K562 (cell line): ENCODE data around the gene VAT1L. TPM values are rescaled to one million over a fixed set of nuclear protein-coding genes. Genes with fewer than 3 reads are reported as not detected.

ENCODE experiments used
- BRCA1 ChIP-seq, 2 experiments: fragments of 450-650 bp in 1 of 2; sonication (generic) in 1 of 2; formaldehyde crosslinking in 1 of 2; IDR thresholded peaks; 2 replicates each; pipeline versions ENCODE4 v1.5.0 to v1.6.1; 2017 to 2020; ENCODE audit warnings: mild to moderate bottlenecking in 1 of 2, missing genetic modification reagents in 1 of 2
- ELK3 ChIP-seq: fragments of 450-650 bp; formaldehyde crosslinking; IDR thresholded peaks from 2 replicates; pipeline ENCODE4 v1.4.0; 2020; ENCODE audit warnings: mild to moderate bottlenecking
- FOXK1 ChIP-seq: sonication (generic); formaldehyde crosslinking; IDR thresholded peaks from 2 replicates; pipeline ENCODE4 v1.8.0; 2022; ENCODE audit warnings: missing genetic modification reagents, mild to moderate bottlenecking, borderline replicate concordance
- PHB2 ChIP-seq: fragments of 450-650 bp; IDR thresholded peaks from 2 replicates; pipeline ENCODE4 v1.6.1; 2017; ENCODE audit warnings: low read depth
- RHOXF2B ChIP-seq: fragments of 250-450 bp; sonication (Bioruptor Pico); conservative IDR thresholded peaks from 2 replicates; pipeline ENCODE4 v1.5.1; 2021
- SNAPC5 ChIP-seq: fragments of 250-450 bp; sonication (Bioruptor Pico); IDR thresholded peaks from 2 replicates; pipeline ENCODE4 v1.8.0; 2021; ENCODE audit warnings: moderate library complexity, mild to moderate bottlenecking, inconsistent platforms
- SRSF1 ChIP-seq: fragments of 200-400 bp; formaldehyde crosslinking; IDR thresholded peaks from 2 replicates; pipeline ENCODE4 v1.6.1; 2017; ENCODE audit warnings: mild to moderate bottlenecking, low read depth, low read length, moderate library complexity
- ZNF140 ChIP-seq: fragments of 250-450 bp; sonication (Bioruptor Pico); IDR thresholded peaks from 2 replicates; pipeline ENCODE4 v1.8.0; 2021; ENCODE audit warnings: moderate library complexity, mild to moderate bottlenecking, inconsistent platforms
- ZNF407 ChIP-seq: fragments of 450-650 bp; IDR thresholded peaks from 2 replicates; pipeline ENCODE4 v1.6.1; 2016; ENCODE audit warnings: low read depth
- polyA plus RNA-seq, 8 experiments: library from polyadenylated mRNA; depleted of rRNA in 4 of 8; stranded (reverse) in 5 of 8; unstranded in 3 of 8; fragments of >200 nt; fragmentation: Nextera tagmentation in 2 of 8; fragmentation: Illumina TruSeq in 1 of 8; extraction: Ambion mirVana in 2 of 8; extraction: Trizol in 1 of 8; gene quantifications; 2 replicates each; pipeline versions ENCODE4 v1.2.1 to v1.2.3, GENCODE V29; 2011 to 2014; ENCODE audit warnings: inconsistent platforms in 1 of 8, missing spikeins in 1 of 8
- total RNA-seq, 7 experiments: library from RNA; depleted of rRNA in 6 of 7; stranded (reverse); fragments of >200 nt in 6 of 7; fragmentation: Illumina TruSeq in 2 of 7; extraction: Trizol in 2 of 7; gene quantifications; 2 replicates each; pipeline versions ENCODE4 v1.2.1 to v1.2.3, GENCODE V29; 2011 to 2021; ENCODE audit warnings: low replicate concordance in 1 of 7

The VAT1L gene
- total and polyA plus RNA-seq, 9 of the 15 experiments (the other 6 are each of a cell fraction or from before 2014, with no cell fraction given) = 0.01 TPM; not detected in 8

- no peak for TF ChIP-seq ZNF407
- TF ChIP-seq RHOXF2B (CRISPR knock-in tag) = no peak
- no peak for TF ChIP-seq PHB2
- TF ChIP-seq ZNF140 (CRISPR knock-in tag) = no peak
- no peak for TF ChIP-seq SNAPC5 (CRISPR knock-in tag)
- TF ChIP-seq BRCA1 (IDR thresholded peaks at IDR 0.05) = no peak
- no peak for TF ChIP-seq BRCA1 (CRISPR knock-in tag; IDR thresholded peaks at IDR 0.05)
- TF ChIP-seq ELK3 (CRISPR knock-in tag) = no peak
- TF ChIP-seq SRSF1 = no peak
- no peak for TF ChIP-seq FOXK1 (CRISPR knock-in tag)
These were observed 105.8 kb downstream of the VAT1L start (continued) for GRCh38 chr16:77894162-77894561.
